K562 (cell line): ENCODE data around the gene ACAD10. TPM values are rescaled to one million over a fixed set of nuclear protein-coding genes. Genes with fewer than 3 reads are reported as not detected.

Source experiments
- BCL6 ChIP-seq: fragments of 250-450 bp; sonication (Bioruptor Pico); IDR thresholded peaks from 2 replicates; pipeline ENCODE4 v1.4.0; 2020
- C11orf30 ChIP-seq: fragments of 450-650 bp; IDR thresholded peaks from 2 replicates; pipeline ENCODE4 v1.6.1; 2016; ENCODE audit warnings: low read depth, mild to moderate bottlenecking
- CREM ChIP-seq: IDR thresholded peaks from 2 replicates; pipeline ENCODE4 v1.6.1; 2014; ENCODE audit warnings: antibody characterized with exemption, low read depth
- DEAF1 ChIP-seq: fragments of 450-650 bp; formaldehyde crosslinking; IDR thresholded peaks from 2 replicates; pipeline ENCODE4 v1.4.0; 2020; ENCODE audit warnings: mild to moderate bottlenecking, moderate library complexity
- DNMT1 ChIP-seq: fragments of 450-650 bp; IDR thresholded peaks from 2 replicates; pipeline ENCODE4 v1.6.1; 2016; ENCODE audit warnings: antibody characterized with exemption, mild to moderate bottlenecking
- ELF2 ChIP-seq: fragments of 250-450 bp; sonication (Bioruptor Pico); IDR thresholded peaks from 2 replicates; pipeline ENCODE4 v1.5.0; 2021; ENCODE audit warnings: mild to moderate bottlenecking
- FOXJ2 ChIP-seq: fragments of 200-800 bp; sonication (Bioruptor generic); IDR thresholded peaks from 2 replicates; pipeline ENCODE4 v1.6.1; 2016; ENCODE audit warnings: missing genetic modification characterization, missing compliant biosample characterization
- FOXP4 ChIP-seq: sonication (generic); formaldehyde crosslinking; IDR thresholded peaks from 2 replicates; pipeline ENCODE4 v1.8.0; 2022; ENCODE audit warnings: mild to moderate bottlenecking, missing genetic modification reagents, borderline replicate concordance
- HNRNPK ChIP-seq: fragments of 200-400 bp; formaldehyde crosslinking; IDR thresholded peaks from one replicate; pipeline ENCODE4 v1.6.1; 2018; ENCODE audit warnings: mild to moderate bottlenecking, low read depth, low read length; ENCODE audit not compliant: poor library complexity, severe bottlenecking
- MCM3 ChIP-seq: fragments of 450-650 bp; IDR thresholded peaks from 2 replicates; pipeline ENCODE4 v1.6.1; 2016
- NCOA6 ChIP-seq: fragments of 450-650 bp; IDR thresholded peaks from 2 replicates; pipeline ENCODE4 v1.6.1; 2017; ENCODE audit warnings: mild to moderate bottlenecking
- NR4A1 ChIP-seq, 2 experiments: fragments of 250-450 bp in 1 of 2; fragments of 450-650 bp in 1 of 2; sonication (Bioruptor Pico) in 1 of 2; IDR thresholded peaks; 2 replicates each; pipeline versions ENCODE4 v1.4.0 to v1.6.1; 2016 to 2020; ENCODE audit warnings: mild to moderate bottlenecking in 2 of 2, missing compliant biosample characterization in 1 of 2, missing genetic modification characterization in 1 of 2, moderate library complexity in 1 of 2
- PRPF4 ChIP-seq: fragments of 200-400 bp; formaldehyde crosslinking; IDR thresholded peaks from one replicate; pipeline ENCODE4 v1.6.1; 2017; ENCODE audit warnings: low read length, low read depth, mild to moderate bottlenecking; ENCODE audit not compliant: insufficient read depth, poor library complexity, severe bottlenecking
- SLC30A9 ChIP-seq: fragments of 250-450 bp; sonication (Bioruptor Pico); IDR thresholded peaks from 2 replicates; pipeline ENCODE4 v1.8.0; 2022; ENCODE audit warnings: mild to moderate bottlenecking, moderate library complexity
- SMARCC2 ChIP-seq: fragments of 450-650 bp; IDR thresholded peaks from 2 replicates; pipeline ENCODE4 v1.6.1; 2017; ENCODE audit warnings: antibody characterized with exemption, moderate library complexity, mild to moderate bottlenecking, low read depth
- SNRNP70 ChIP-seq: fragments of 200-400 bp; formaldehyde crosslinking; optimal IDR thresholded peaks from 2 replicates; pipeline ENCODE3; 2017; ENCODE audit warnings: low read depth, low read length
- SUPT5H ChIP-seq: fragments of 450-650 bp; IDR thresholded peaks from 2 replicates; pipeline ENCODE4 v1.6.1; 2016
- THRB ChIP-seq: fragments of 450-650 bp; formaldehyde crosslinking; conservative IDR thresholded peaks from 2 replicates; pipeline ENCODE4 v1.4.0; 2022; ENCODE audit warnings: mild to moderate bottlenecking, missing genetic modification characterization
- ZBTB9 ChIP-seq: fragments of 450-650 bp; formaldehyde crosslinking; IDR thresholded peaks from 2 replicates; pipeline ENCODE4 v1.4.0; 2020; ENCODE audit warnings: mild to moderate bottlenecking, moderate library complexity
- ZKSCAN1 ChIP-seq: fragments of 150-350 bp; IDR thresholded peaks from 2 replicates; pipeline ENCODE4 v1.6.1; 2016; ENCODE audit warnings: low read depth, low read length
- ZNF134 ChIP-seq: fragments of 250-450 bp; sonication (Bioruptor Pico); conservative IDR thresholded peaks from 2 replicates; pipeline ENCODE4 v1.4.0; 2020
- ZNF165 ChIP-seq: fragments of 250-450 bp; sonication (Bioruptor Pico); IDR thresholded peaks from 2 replicates; pipeline ENCODE4 v1.4.0; 2020; ENCODE audit warnings: borderline replicate concordance
- ZNF444 ChIP-seq: fragments of 250-450 bp; sonication (Bioruptor Pico); IDR thresholded peaks from 2 replicates; pipeline ENCODE4 v1.4.0; 2020; ENCODE audit warnings: mild to moderate bottlenecking, moderate library complexity
- ZNF668 ChIP-seq: fragments of 250-450 bp; sonication (Bioruptor Pico); IDR thresholded peaks from 2 replicates; pipeline ENCODE4 v1.8.0; 2022; ENCODE audit warnings: mild to moderate bottlenecking, inconsistent platforms
- polyA plus RNA-seq, 8 experiments: library from polyadenylated mRNA; depleted of rRNA in 4 of 8; stranded (reverse) in 5 of 8; unstranded in 3 of 8; fragments of >200 nt; fragmentation: Nextera tagmentation in 2 of 8; fragmentation: Illumina TruSeq in 1 of 8; extraction: Ambion mirVana in 2 of 8; extraction: Trizol in 1 of 8; gene quantifications; 2 replicates each; pipeline versions ENCODE4 v1.2.1 to v1.2.3, GENCODE V29; 2011 to 2014; ENCODE audit warnings: inconsistent platforms in 1 of 8, missing spikeins in 1 of 8
- total RNA-seq, 7 experiments: library from RNA; depleted of rRNA in 6 of 7; stranded (reverse); fragments of >200 nt in 6 of 7; fragmentation: Illumina TruSeq in 2 of 7; extraction: Trizol in 2 of 7; gene quantifications; 2 replicates each; pipeline versions ENCODE4 v1.2.1 to v1.2.3, GENCODE V29; 2011 to 2021; ENCODE audit warnings: low replicate concordance in 1 of 7

ACAD10 gene
- total and polyA plus RNA-seq, 9 of the 15 experiments (the other 6 are each of a cell fraction or from before 2014, with no cell fraction given), result 2.3 to 19.2 (median 12.0) TPM

- TF ChIP-seq NR4A1 (CRISPR knock-in tag; IDR thresholded peaks at IDR 0.05) (peak; percentile 22; the same call in 1 of the 2 replicates), NR4A1 (tag; IDR thresholded peaks at IDR 0.05) (no peak), SUPT5H (peak; percentile 96), PRPF4 (no peak), DEAF1 (CRISPR knock-in tag) (peak; percentile 21; the same call in 1 of the 2 replicates), FOXJ2 (tag) (0 out of 2 replicates have a peak, but pooled peaks have one; percentile 71), ZNF134 (CRISPR knock-in tag) (no peak), MCM3 (no peak), ZBTB9 (CRISPR knock-in tag) (0 out of 2 replicates have a peak, but pooled peaks have one; percentile 43), NCOA6 (no peak), ZKSCAN1 (no peak), BCL6 (CRISPR knock-in tag) (no peak), ZNF165 (CRISPR knock-in tag) (no peak), SNRNP70 (no peak), ZNF444 (no peak), FOXP4 (CRISPR knock-in tag) (no peak), SLC30A9 (CRISPR knock-in tag) (no peak), DNMT1 (no peak), SMARCC2 (0 out of 2 replicates have a peak, but pooled peaks have one; percentile 49), ELF2 (peak; percentile 93), C11orf30 (peak; percentile 93), CREM (peak; percentile 87), ZNF668 (no peak), THRB (CRISPR knock-in tag) (no peak), HNRNPK (no peak)
Measured at GRCh38 chr12:111685811-111686573, at the start of gene ACAD10, which contains the start of gene BRAP (continued).
